Measurements from ENCODE around the gene ZNF436. TPM values are rescaled to one million over a fixed set of nuclear protein-coding genes. Genes with fewer than 3 reads are reported as not detected.

ZNF436 gene
- total RNA-seq, 1 donor, result 32.9 TPM

- peak overlapping the region; percentile 31 for H3K27ac ChIP-seq (ENCODE audit: low read depth, low read length)
- H3K79me2 ChIP-seq (ENCODE audit: insufficient read depth, low read length), result no peaks in the 10 kb centered on the region
- H4K20me1 ChIP-seq (ENCODE audit: insufficient read depth, low read length), result no peaks in the 10 kb centered on the region
- TF ChIP-seq CTCF (IDR thresholded peaks at IDR 0.05; ENCODE audit: extremely low read depth, low read depth, low read length), result no peak
- DNase-seq (ENCODE audit: insufficient read length, low spot score, missing footprints), result no peak
- peaks cover 4% of the 10 kb centered on the region for H3K4me1 ChIP-seq (ENCODE audit: insufficient read depth, low read length)
- H3K36me3 ChIP-seq (ENCODE audit: insufficient read depth, low read length), result no peaks in the 10 kb centered on the region
- no peaks in the 10 kb centered on the region for H3K9me3 ChIP-seq (ENCODE audit: low read depth, low read length)
- H3K4me3 ChIP-seq (ENCODE audit: insufficient read depth, low read length), result no peak overlapping the region
- H3K27me3 ChIP-seq (ENCODE audit: insufficient read depth, low read length), result no peaks in the 10 kb centered on the region
- no peak overlapping the region for H2AFZ ChIP-seq (ENCODE audit: low read length)
- H3K4me2 ChIP-seq (ENCODE audit: insufficient read depth, low read length), result no peak overlapping the region
These were observed 15.5 kb upstream of the ZNF436 start for GRCh38 chr1:23385119-23385621.

GRCh38 chr1:23384312-23385058, 14.8 kb upstream of the ZNF436 start:
- TF ChIP-seq CTCF (IDR thresholded peaks at IDR 0.05; ENCODE audit: extremely low read depth, low read depth, low read length), result no peak
- Histone ChIP-seq H2AFZ (ENCODE audit: low read length) (no peak overlapping the region), H3K9me3 (ENCODE audit: low read depth, low read length) (no peaks in the 10 kb centered on the region), H4K20me1 (ENCODE audit: insufficient read depth, low read length) (no peaks in the 10 kb centered on the region), H3K4me3 (ENCODE audit: insufficient read depth, low read length) (no peak overlapping the region), H3K4me2 (ENCODE audit: insufficient read depth, low read length) (no peak overlapping the region), H3K27ac (ENCODE audit: low read depth, low read length) (peak overlapping the region; percentile 31), H3K4me1 (ENCODE audit: insufficient read depth, low read length) (peaks cover 4% of the 10 kb centered on the region), H3K27me3 (ENCODE audit: insufficient read depth, low read length) (no peaks in the 10 kb centered on the region), H3K36me3 (ENCODE audit: insufficient read depth, low read length) (no peaks in the 10 kb centered on the region), H3K79me2 (ENCODE audit: insufficient read depth, low read length) (no peaks in the 10 kb centered on the region)
- peak; percentile 92 for DNase-seq (ENCODE audit: insufficient read length, low spot score, missing footprints)

DNA sequence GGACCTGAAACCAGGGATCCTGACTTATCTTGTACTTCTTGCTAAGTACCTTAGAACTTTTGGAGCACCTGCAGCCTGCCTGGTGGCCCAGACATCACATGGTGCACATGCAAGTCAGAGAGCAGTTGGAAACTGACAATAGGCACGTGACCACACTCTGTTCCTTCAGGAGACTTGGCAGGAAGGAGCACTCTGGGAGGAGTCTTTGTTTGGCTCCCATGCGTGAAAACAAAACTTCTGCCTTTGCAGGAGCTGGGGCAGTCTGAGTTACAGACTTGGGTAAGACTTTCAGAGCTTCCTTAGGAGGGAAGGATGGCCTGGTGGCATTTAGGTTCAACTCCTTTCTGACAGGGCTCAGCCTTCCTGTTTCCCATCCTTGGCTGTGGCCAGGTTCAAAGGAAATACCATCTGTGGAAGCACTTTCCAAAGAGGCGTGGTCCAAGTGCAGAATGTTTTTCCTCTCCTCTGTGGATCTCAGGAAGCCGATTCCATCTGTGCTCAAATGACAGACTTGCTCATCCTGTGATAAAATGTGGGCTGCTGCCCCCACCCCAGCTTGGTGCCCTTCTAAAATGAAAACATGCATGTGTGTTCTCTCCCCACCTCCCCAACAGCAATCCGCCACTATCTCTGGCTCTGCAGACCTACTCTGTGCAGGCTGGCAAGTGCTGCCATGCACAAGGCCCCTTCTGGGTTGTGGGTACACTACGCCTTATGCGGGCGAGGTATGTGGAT, 14.1 kb upstream of the ZNF436 start:
- Histone ChIP-seq H3K4me3 (ENCODE audit: insufficient read depth, low read length) (no peak overlapping the region), H3K79me2 (ENCODE audit: insufficient read depth, low read length) (no peaks in the 10 kb centered on the region), H3K9me3 (ENCODE audit: low read depth, low read length) (no peaks in the 10 kb centered on the region), H4K20me1 (ENCODE audit: insufficient read depth, low read length) (no peaks in the 10 kb centered on the region), H3K4me1 (ENCODE audit: insufficient read depth, low read length) (peaks cover 4% of the 10 kb centered on the region), H3K4me2 (ENCODE audit: insufficient read depth, low read length) (no peak overlapping the region), H3K27me3 (ENCODE audit: insufficient read depth, low read length) (no peaks in the 10 kb centered on the region), H3K27ac (ENCODE audit: low read depth, low read length) (no peak overlapping the region), H3K36me3 (ENCODE audit: insufficient read depth, low read length) (no peaks in the 10 kb centered on the region), H2AFZ (ENCODE audit: low read length) (no peak overlapping the region)
- DNase-seq (ENCODE audit: insufficient read length, low spot score, missing footprints), result peak; percentile 38
- no peak for TF ChIP-seq CTCF (IDR thresholded peaks at IDR 0.05; ENCODE audit: extremely low read depth, low read depth, low read length)
